ENCODE results near the gene THRB. TPM values are rescaled to one million over a fixed set of nuclear protein-coding genes. Genes with fewer than 3 reads are reported as not detected.

Gene THRB
- total RNA-seq, 4 donors from 2014 or later, result 29.2 to 38.5 (median 36.3) TPM

DNA sequence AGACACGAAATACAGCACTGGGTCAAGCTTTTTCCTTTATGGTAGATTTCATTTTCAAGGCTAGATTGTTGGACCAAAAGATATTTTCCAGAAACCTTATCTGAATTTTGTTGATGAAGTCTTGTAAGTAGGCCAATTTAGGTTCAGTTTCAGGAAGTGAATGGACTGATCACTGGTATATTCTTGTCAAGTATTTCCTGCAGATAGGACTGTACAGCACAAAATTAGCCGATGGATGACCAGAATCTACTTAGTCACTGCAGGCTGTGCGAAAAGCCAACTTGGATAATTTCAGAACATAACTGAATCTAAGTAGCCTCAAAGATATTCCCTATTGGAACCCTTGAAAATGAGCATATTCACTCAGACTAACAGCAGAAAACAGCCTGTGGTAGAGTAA lies 343.1 kb downstream of the THRB start:
- TF ChIP-seq, protein P1, sequence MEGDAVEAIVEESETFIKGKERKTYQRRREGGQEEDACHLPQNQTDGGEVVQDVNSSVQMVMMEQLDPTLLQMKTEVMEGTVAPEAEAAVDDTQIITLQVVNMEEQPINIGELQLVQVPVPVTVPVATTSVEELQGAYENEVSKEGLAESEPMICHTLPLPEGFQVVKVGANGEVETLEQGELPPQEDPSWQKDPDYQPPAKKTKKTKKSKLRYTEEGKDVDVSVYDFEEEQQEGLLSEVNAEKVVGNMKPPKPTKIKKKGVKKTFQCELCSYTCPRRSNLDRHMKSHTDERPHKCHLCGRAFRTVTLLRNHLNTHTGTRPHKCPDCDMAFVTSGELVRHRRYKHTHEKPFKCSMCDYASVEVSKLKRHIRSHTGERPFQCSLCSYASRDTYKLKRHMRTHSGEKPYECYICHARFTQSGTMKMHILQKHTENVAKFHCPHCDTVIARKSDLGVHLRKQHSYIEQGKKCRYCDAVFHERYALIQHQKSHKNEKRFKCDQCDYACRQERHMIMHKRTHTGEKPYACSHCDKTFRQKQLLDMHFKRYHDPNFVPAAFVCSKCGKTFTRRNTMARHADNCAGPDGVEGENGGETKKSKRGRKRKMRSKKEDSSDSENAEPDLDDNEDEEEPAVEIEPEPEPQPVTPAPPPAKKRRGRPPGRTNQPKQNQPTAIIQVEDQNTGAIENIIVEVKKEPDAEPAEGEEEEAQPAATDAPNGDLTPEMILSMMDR (IDR thresholded peaks at IDR 0.05; ENCODE audit: low read depth), result no peak

DNA sequence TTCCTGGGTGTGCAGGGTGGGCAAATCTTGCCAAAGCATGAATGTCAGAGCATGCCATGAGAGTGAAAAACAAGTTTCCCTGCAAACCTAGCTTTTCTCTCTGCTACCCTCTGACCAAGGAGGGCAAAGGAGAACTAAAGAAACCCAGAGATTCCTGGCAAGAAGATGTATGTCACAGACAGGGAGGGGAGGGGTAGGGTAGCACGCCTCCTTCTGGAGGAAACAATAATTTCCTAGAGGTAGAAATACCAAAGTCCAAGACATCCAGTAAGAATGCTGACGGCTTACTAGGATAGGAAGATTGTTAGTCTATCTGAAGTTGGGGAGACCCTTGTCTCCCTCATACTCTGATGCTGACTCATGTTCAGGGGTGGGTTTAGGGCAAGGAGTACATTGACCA lies 345.6 kb downstream of the THRB start:
- TF ChIP-seq, protein P1 (IDR thresholded peaks at IDR 0.05; ENCODE audit: low read depth), result no peak

DNA sequence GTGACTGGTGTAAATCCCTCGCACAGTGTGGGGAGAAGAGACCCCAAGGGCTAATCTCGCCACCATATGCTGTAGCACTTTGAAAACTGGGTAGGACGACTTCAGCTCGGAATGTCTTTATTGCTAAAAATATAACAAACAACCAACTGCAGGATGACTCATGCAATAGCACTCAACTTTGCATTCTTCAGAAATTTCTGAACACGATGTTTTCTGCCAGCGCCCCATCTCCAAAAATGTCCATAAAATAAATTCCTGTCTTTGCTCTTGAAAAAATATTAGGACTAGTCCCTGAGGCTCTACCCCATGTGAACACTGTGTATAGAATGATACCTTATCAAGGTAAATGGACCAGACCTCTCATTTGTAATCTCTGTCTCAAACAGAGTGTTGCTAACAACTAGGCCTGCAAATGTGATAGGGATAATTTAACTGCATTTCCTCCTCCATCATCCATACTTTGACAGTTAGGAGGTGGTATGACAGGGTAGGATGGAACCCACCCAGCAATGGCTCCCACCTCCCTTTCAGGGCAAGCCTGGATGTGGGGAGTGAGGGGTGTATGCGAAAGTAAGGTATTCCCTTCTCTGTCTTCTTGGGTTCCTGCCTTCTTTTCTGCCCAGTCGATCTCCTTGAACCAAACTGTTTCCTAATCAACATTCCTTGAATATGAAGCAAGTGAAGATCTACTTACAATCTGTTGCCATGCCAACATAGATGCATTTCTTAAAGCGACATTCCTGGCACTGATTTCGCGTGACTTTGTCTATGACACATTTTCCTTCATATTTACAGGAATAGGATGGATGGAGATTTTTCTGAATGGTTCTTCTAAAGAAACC lies 348.4 kb downstream of the THRB start:
- TF ChIP-seq, protein P1 (IDR thresholded peaks at IDR 0.05; ENCODE audit: low read depth), result no peak

DNA sequence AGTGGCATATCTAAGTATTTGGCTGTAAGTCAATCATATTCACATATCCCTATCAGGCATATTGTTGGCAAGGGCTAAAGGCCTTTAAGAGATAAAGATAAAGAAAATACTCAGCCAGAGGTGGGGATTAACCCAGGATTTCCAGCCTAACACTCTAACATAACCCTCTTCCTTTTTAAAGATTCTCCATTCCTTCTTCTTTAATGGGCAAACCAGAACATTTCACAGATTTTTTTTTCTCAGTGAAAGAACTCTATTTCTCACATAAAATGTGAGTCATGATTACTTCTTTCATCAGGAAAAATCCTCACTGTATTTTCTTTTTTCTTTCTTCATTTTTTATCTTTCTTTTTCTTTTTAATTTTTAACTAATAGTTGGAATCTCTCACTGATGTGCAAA lies 349.2 kb downstream of the THRB start:
- TF ChIP-seq, protein P1 (IDR thresholded peaks at IDR 0.05; ENCODE audit: low read depth), result no peak

DNA sequence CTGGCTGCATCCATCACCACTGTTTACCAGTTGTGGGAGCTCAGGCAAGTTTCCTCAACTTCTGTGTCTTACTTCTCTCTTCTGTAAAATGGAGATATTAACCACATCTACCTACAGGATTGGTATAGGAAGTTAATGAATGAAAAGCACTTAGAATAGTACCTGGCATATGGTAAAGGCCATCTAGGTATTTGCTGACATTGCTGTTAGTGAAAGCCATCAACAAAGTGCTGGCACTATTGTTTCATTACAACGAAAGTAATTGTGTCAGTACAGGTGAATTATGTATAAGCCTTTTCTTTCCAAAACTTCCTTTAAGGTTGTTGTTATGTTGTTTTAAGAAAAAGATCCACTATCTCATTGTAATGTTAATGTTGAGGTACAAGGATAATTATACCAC lies 352.5 kb downstream of the THRB start:
- TF ChIP-seq, protein P1 (IDR thresholded peaks at IDR 0.05; ENCODE audit: low read depth), result no peak

DNA sequence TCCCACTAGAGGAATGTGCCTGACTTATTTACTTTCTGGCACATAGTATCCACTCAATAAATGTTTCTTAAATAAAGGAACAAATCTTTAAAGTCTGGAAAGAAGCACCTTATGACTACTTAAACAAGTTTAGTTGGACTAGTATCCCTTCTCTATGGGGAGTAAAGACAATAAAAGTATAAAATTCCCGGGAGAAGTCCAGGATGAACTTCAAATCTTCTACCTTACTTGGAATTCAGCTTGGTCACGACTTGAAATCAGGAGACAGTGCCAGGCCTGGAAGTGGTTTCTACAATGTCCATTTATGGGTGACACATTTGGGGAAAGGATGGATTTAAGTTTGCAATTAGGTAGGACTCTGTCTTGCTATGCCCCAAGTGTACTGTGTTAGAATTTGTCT lies 353.1 kb downstream of the THRB start:
- TF ChIP-seq, protein P1 (IDR thresholded peaks at IDR 0.05; ENCODE audit: low read depth), result no peak

DNA sequence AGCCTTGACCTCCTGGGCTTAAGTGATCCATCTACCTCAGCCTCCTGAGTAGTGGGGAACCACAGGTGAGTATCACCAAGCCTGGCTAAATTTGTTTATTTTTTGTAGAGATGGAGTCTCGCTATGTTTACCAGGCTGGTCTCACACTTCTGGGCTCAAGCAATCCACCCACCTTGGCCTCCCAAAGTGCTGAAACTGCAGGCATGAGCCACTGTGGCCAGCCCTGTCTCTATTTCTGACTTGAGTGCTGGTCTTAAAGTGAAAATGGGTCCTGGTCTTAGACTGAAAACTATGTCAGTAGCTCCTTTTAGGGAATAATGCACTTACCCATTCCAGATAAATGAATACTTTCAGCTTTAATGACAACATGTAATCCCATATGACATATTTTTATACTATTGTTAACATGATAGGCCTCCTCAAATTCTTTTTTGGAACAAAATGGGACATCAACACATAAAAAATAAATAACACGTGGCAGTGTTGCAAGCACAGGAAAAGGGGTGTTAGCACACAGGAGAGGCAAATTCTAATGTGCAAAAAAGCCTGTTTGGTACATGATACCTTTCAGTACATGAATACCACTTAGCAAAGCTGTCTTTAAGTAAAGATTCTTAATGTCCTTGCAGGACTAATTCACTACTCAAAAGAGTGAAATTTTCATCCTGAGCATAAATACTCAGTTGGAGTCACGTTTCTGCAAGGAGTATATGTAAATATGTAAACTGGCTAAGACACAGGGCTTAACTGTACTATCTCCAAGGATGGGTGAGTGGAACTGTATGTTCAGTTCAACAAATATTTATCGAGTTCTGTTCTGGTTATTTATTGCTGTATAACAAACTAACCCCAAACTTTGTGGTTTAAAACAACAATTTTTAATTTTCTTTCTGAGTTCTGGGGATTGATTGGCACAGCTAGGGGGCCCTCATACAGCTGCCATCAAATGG lies 354.9 kb downstream of the THRB start:
- TF ChIP-seq, protein P1 (IDR thresholded peaks at IDR 0.05; ENCODE audit: low read depth), result no peak

All from subcutaneous adipose tissue (tissue), 4 donors.